ENCODE data around the gene SEC24C.
"Not testable (repeated sequence)": the region's sequence is repeated elsewhere in the genome, so short reads cannot be mapped to it uniquely, and the experiment has no call there.

SEC24C gene

GRCh38 chr10:73795491-73795890, 51.3 kb downstream of the SEC24C start:
- not testable (repeated sequence) for DNase-seq

- DNase-seq: not testable (repeated sequence)
Observed at GRCh38 chr10:73796035-73796434, 51.9 kb downstream of the SEC24C start.

DNA sequence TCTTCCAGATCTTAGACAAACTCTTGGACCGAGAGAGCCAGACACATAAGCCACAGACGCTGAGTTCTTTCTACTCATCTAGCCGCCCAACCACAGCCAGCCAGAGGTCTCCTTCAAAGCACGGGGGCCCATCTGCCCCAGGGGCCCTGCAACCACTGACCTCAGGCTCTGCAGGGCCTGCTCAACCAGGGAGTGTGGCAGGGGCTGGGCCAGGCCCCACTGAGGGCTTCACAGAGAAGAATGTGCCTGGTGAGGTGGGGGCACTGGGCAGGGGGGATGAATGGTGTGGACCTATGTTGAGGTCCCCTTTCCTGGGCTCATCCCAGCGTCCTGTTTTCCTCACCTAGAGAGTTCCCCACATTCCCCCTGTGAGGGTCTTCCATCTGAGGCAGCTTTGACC, 52.6 kb downstream of the SEC24C start:
- no peak for DNase-seq

GRCh38 chr10:73797324-73798025, 53.3 kb downstream of the SEC24C start:
- DNase-seq: no peak

DNA sequence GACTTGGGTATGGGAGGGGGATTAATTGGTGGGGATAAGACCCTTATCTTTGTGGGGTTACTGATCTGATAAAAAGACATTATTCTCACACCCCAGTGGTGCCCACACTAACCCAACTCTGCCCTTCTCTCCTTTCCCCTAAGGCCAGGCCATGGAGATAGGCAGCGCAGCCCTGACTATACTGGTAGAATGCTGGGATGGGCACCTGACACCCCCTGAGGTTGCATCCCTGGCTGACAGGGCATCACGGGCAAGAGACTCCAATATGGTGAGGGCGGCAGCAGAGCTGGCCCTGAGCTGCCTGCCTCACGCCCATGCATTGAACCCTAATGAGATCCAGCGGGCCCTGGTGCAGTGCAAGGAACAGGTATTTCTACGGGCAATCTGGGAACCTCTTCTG, 53.9 kb downstream of the SEC24C start:
- DNase-seq: no peak

DNA sequence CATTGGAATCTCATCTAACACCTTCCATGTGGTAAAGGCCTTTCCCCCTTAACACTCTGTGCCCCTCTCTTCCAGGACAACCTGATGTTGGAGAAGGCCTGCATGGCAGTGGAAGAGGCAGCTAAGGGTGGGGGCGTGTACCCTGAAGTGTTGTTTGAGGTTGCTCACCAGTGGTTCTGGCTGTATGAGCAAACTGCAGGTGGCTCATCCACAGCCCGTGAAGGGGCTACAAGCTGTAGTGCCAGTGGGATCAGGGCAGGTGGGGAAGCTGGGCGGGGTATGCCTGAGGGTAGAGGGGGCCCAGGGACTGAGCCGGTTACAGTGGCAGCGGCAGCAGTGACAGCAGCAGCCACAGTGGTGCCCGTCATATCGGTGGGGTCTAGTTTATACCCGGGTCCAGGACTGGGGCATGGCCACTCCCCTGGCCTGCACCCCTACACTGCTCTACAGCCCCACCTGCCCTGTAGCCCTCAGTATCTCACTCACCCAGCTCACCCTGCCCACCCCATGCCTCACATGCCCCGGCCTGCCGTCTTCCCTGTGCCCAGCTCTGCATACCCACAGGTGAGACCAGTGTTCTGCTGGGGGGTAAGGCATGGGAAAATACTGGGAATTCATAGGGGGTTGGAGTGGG, 54.9 kb downstream of the SEC24C start:
- no peak for DNase-seq

DNA sequence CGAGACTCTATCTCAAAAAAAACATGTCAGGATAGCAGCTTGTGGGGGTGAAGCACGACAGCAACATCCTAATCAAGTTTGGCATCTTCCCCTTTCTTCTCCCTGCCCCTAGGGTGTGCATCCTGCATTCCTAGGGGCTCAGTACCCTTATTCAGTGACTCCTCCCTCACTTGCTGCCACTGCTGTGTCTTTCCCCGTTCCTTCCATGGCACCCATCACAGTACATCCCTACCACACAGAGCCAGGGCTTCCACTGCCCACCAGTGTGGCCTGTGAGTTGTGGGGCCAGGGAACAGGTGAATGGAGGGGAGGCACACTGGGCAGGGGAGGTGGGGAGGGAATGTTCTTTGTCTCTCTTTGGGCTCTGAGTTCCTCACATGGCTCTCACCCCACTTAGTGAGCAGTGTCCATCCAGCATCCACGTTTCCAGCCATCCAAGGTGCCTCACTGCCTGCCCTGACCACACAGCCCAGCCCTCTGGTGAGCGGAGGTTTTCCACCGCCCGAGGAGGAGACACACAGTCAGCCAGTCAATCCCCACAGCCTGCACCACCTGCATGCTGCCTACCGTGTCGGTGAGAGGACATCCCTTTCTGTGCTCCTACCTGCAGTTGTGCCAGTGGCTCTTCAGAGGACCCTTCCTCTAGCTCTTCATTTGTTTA, 55.9 kb downstream of the SEC24C start:
- no peak for DNase-seq

DNA sequence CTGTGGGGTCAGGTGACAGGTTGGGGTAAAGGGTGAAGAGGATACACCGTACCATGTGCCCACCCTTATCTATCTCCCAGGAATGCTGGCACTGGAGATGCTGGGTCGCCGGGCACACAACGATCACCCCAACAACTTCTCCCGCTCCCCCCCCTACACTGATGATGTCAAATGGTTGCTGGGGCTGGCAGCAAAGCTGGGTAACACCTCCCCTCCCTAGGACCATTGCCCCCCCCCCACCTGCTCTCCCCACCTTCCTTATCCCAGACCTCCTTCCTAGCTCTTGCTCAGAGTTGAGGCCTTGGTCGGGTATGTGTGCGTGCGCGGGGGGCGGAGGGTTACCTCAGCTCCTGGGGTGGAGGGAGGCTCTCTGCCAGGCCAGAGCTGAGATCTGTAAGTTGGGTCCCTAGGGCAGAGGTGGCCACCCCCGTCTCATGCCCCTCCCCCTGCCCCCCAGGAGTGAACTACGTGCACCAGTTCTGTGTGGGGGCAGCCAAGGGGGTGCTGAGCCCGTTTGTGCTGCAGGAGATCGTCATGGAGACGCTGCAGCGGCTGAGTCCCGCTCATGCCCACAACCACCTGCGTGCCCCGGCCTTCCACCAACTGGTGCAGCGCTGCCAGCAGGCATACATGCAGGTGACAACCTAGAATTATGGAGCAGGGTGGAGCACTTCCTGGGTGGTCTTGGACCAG, 56.5 kb downstream of the SEC24C start:
- no peak for DNase-seq

- no peak for DNase-seq
Observed at GRCh38 chr10:73801253-73801590, 57.0 kb downstream of the SEC24C start.

DNA sequence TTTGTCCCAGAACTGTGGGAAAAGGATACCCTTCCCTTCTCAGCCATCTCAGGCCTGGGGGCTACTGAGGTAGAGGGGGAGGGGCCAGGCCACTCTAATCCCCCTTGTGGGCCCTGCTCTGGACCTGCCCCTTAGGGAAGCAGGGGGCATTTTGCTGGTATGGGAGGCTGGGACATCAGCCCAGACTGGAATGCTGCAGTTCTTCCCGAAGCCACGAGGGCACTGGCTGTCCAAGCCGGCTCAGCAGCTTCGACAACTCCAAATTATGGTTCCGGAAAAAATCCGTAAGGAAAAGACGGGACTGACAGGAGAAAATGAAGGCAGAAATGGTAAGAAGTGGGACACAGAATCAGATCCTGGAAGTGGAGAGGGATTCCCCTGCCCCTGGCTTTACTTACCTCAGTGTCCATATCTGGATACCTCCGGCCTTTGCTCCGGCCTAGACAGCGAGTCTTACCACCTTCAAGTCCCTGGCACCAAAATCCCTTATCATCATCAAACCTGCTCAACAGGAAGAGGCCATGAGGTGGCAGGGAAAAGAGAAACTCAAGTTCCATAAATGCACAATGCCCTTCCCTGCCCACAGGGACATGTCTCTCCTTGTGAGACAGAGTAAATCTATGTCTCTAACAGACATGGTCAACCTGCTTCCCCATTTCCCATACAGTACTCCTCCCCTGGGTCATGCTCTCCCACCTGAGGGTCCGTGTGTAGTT, 58.3 kb downstream of the SEC24C start:
- no peak for DNase-seq

DNA sequence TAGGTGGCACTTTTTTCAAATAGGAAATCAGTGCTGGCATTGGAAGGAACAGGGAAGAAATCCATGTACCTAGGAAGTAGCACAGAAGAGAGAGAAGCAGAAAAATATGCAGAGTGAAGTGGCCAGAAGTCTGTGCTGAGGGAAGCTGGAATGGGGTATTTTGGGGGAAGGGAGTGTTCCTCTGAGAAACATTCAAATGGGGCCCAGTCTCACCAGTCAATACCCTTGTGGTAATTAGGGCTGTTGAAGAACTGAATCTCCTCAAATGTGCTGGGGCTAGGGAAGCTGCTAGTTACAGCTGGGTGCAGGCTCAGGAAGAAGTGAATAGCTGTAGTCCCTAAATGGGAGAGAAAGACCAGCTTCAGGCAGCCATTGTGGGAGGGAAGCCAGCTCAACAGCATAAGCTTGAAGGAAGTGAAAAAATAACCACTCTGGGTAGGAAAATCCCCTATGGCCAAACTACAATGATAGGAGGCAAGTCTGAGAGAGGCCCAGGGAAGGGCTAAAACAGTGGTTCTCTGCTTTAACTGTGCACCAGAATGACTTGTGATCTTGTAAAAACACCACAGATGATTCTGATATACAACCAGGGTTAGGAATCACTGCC, 59.6 kb downstream of the SEC24C start:
- DNase-seq: no peak

DNA sequence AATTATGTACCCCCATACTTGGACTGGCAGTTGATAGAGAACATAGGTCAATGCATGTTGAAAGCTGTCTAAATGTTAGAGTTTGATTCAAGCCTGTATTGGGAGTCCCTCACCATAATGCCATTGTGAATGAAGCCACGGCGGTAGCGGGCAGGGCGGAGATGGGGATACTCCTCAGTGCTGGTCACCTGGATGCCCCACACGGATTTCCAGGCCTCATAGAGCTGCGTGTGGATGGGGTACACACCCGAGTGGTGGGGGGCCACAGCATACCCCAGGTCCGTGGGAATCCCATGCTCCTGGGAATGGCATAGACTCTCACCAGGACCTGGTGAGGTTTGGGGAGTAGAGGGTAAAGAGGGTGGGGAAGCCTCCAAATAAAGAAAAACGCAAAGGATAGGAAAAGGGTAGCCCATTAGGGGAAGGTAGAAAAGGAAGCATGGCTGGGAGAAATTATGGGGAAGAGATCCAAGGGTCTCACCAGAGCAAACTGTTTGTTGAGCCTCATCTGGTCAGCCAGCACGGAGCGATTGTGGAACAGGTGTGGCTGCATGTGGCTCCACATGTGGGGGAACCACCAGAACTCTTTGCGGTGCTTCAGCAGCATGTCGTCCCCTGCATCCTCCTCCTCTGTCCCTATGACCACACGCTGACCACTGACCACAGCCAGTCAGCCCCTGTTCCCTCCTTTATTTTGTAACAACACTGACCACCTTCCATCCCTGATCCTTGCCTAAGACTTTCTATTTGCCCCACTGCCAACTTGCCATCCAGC, 62.2 kb downstream of the SEC24C start:
- DNase-seq: no peak

DNA sequence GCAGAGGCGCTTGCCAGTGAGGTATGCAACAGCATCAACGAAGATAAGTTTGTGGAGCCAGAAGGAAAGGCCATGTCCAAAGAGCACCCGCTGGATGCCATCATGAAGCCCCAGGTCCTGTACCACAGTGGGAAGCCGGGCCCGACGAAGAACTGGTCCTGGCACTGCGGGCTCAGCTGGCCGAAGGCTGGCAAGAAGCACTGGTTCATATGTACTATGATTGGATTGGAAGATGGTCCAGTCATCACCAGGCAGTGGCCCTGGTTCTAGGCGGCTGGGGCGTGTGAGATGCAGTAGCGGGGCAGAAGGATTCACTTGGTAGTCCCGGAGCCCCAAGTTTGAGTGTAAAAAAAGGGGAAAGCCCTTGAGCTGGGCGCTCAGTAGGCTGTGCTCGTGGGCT, 63.3 kb downstream of the SEC24C start:
- no peak for DNase-seq

DNA sequence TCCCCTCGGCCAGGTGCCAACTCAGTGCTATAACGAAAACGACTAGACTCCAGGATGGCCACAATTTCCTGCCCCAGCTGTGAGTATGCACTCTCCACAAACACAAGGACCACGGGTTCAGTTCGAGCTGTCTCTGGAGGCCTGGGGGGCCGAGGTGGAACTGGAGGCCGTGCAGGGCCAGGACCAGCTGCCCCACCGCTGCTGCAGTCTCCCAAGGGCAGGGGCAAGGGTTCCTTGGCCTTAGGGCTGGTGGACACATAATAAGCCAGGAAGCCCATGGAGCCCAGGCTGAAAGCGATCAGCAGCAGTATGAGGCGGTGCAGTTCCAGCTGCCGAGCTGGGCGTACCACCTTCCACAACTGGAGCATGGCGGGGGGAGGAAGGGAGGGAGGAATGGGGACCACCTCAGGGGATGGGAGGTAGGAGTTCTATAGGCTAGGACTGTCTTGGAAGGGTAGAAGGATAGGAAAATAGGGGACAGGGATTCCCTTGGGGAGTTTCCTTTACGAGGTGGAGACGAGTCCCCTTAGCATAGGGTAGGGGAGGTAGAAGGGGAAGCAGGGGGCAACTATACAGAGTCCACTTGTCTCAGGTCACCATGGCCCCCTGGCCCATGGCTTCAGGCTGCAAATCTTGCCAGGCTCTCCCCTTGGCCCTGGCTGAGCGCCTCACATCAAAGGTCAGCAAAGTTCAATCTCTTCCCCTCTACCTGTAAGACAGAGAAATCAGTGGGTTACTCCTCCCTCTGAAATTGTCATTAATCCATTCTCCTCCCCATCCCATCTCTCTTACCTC, 64.0 kb downstream of the SEC24C start:
- DNase-seq: no peak

DNA sequence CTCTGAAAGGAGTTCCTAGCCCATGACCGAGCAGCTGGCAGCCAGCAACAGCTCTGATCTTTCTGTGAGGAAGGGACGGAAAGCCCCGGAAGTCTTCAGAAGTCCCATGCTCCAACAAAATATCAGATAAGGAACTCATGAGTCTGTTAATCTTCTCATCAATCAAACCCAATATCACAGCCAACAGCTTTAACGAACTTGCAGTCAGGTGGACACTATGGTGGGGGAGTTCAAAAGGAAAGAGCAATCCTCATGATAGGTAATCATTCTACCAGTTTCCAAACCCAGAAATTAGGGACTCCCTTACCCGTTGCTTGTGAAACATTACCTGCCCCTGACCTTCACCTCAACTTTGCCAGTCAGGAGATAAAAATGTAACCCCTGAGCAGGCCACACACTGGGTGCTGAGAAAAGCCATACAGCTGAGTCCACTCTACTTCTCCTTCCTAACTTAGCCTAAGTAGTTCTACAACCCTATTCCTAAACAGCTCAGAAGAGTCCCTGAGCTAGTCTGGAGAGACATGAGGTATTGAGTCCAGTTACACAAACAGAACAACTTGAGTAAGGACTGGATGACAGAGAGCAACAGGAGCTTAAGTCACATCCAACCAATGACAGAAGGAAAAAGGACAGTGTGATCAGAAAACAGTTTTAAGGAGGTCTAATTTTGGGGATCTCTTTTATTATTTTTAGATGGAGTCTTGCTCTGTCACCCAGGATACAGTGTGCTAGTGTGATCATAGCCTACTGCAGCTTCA, 65.1 kb downstream of the SEC24C start:
- DNase-seq: no peak

GRCh38 chr10:73810358-73810734, 66.2 kb downstream of the SEC24C start:
- peak; percentile 22 for DNase-seq

DNA sequence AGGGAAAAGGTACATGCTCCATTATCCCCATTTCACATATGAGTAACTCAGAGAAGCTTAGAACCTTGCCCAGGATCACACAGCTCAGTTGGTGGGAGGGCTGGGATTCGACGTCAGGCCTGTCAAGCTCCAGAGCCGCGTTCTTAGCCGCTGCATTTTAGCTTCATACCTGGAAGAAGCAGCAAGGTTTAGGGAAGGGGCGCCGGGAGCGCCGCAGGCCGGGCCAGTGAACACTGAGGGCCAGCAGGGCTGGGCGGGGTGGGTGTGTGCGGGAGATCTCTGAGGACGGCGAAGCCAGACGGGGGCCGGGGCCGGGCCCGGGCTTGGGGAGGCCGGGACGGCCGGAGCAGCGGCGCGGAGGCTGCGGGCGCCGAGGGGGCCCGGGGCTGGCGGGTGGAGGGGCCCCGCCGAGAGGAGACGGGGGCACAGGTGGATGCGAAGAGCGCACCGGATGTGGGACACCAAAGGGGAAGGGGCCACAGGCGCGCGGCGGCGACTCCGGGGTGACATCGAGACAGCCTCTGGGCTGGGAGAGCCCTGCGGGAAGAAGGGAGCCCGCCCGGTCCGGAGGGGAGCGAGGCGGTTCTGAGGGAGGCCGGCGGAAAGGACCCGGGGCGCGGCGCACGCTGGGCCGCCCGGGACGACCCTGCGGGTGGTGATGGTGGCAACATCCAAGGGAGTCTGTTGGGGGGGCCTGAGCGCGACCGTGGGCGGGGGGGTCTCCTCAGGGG, 66.7 kb downstream of the SEC24C start:
- DNase-seq: peak; percentile 71

DNA sequence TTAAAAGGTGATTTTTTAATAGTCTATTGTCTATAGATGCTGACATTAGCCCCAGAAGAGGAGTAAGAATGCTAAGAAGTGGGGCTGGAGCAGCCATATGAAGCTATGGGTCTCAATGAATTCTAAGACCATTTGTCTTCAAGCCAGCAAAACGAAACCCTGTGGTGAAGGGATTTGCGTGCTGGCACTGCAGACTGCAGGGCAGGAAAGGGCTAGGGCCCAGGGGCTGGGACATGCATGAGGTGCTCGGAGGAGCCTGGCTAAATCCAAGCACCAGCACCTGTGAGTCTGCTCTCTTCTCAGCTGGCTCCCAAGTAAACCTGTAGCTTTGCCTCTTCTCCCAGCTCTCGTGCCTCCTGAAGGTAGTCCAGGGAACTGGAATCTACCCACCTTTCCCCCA, 68.5 kb downstream of the SEC24C start:
- DNase-seq: no peak

GRCh38 chr10:73813333-73813732, 69.2 kb downstream of the SEC24C start:
- no peak for DNase-seq
